IMR-90 (cell line): ENCODE measurements around the gene MGAT5B. TPM values are rescaled to one million over a fixed set of nuclear protein-coding genes. Genes with fewer than 3 reads are reported as not detected.

Source experiments
- ATAC-seq: fragments of 200-7000 bp; cut with Tn5 transposase; 2 replicates; pipeline ENCODE4 v1.9.1; 2020; ENCODE audit warnings: low read depth, mild to moderate bottlenecking, moderate library complexity
- BruUV-seq: library from RNA; stranded (reverse); fragments of 400-500 nt; replicated peaks from 2 replicates; lab custom pipeline; 2021; lab: Mats Ljungman, UMichigan
- CTCF ChIA-PET: fragments of 300-600 bp; formaldehyde crosslinking; extraction: SDS; loops from one replicate; lab custom pipeline; 2021; ENCODE audit warnings: antibody characterized with exemption; lab: Yijun Ruan, JAX
- POLR2A ChIA-PET: fragments of 300-600 bp; sonication (Branson Sonifier 250); formaldehyde crosslinking; loops from one replicate; lab custom pipeline; 2022; ENCODE audit warnings: antibody characterized with exemption; ENCODE audit not compliant: unreplicated experiment; lab: Charles Lee
- DNase-seq: peaks from one replicate; pipeline ENCODE4 v3.0.0; 2013
- H2AFZ ChIP-seq: replicated peaks from 2 replicates; pipeline ENCODE3; 2013; ENCODE audit warnings: low read length, mild to moderate bottlenecking; ENCODE audit not compliant: poor library complexity
- H2AK5ac ChIP-seq: 2 replicates; pipeline ENCODE4 v1.6.1; 2013; ENCODE audit warnings: low read depth, low read length, inconsistent platforms
- H2AK9ac ChIP-seq: replicated peaks from 2 replicates; pipeline ENCODE3; 2013; ENCODE audit warnings: mild to moderate bottlenecking, low read depth, low read length, moderate library complexity; ENCODE audit not compliant: poor library complexity
- H2BK120ac ChIP-seq: 2 replicates; pipeline ENCODE4 v1.6.1; 2013; ENCODE audit warnings: low read depth, low read length, inconsistent platforms
- H2BK15ac ChIP-seq: 3 replicates; pipeline ENCODE4 v1.6.1; 2013; ENCODE audit warnings: low read depth, low read length, inconsistent platforms
- H2BK20ac ChIP-seq: 2 replicates; pipeline ENCODE4 v1.6.1; 2013; ENCODE audit warnings: low read depth, mild to moderate bottlenecking, inconsistent platforms, low read length, moderate library complexity
- H2BK5ac ChIP-seq: 2 replicates; pipeline ENCODE4 v1.6.1; 2013; ENCODE audit warnings: mild to moderate bottlenecking, low read depth, low read length, inconsistent platforms; ENCODE audit not compliant: poor library complexity, severe bottlenecking
- H3K14ac ChIP-seq: replicated peaks from 2 replicates; pipeline ENCODE4 v1.6.1; 2013; ENCODE audit warnings: low read depth, low read length, inconsistent platforms
- H3K18ac ChIP-seq: 2 replicates; pipeline ENCODE4 v1.6.1; 2013; ENCODE audit warnings: low read depth, low read length, control low read depth
- H3K23ac ChIP-seq: 2 replicates; pipeline ENCODE4 v1.6.1; 2013; ENCODE audit warnings: low read depth, low read length, inconsistent platforms
- H3K27ac ChIP-seq: 2 replicates; pipeline ENCODE4 v1.5.1; 2013; ENCODE audit warnings: mild to moderate bottlenecking, control low read depth, low read length; ENCODE audit not compliant: insufficient read depth
- H3K27me3 ChIP-seq: 2 replicates; pipeline ENCODE4 v1.6.1; 2013; ENCODE audit warnings: low read length; ENCODE audit not compliant: control insufficient read depth, insufficient read depth
- H3K36me3 ChIP-seq: 2 replicates; pipeline ENCODE4 v1.6.1; 2013; ENCODE audit warnings: low read length, mixed read lengths; ENCODE audit not compliant: control insufficient read depth, insufficient read depth
- H3K4ac ChIP-seq: 2 replicates; pipeline ENCODE4 v1.6.1; 2013; ENCODE audit warnings: low read depth, low read length, inconsistent platforms
- H3K4me1 ChIP-seq: 2 replicates; pipeline ENCODE4 v1.6.1; 2013; ENCODE audit warnings: low read length, mixed read lengths; ENCODE audit not compliant: control insufficient read depth, insufficient read depth
- H3K4me2 ChIP-seq: 2 replicates; pipeline ENCODE4 v1.6.1; 2013; ENCODE audit warnings: low read depth, mild to moderate bottlenecking, control low read depth, low read length, moderate library complexity
- H3K4me3 ChIP-seq: 2 replicates; pipeline ENCODE4 v1.5.1; 2013; ENCODE audit warnings: low read depth, mild to moderate bottlenecking, control low read depth, low read length, moderate library complexity; ENCODE audit not compliant: insufficient read depth
- H3K56ac ChIP-seq: 2 replicates; pipeline ENCODE4 v1.6.1; 2013; ENCODE audit warnings: low read length, inconsistent platforms; ENCODE audit not compliant: insufficient read depth; ENCODE audit errors: extremely low read depth
- H3K79me1 ChIP-seq, 2 experiments: 2 replicates each; pipeline ENCODE4 v1.6.1; 2013; ENCODE audit warnings: low read length in 2 of 2, inconsistent platforms in 1 of 2, low read depth in 1 of 2
- H3K9ac ChIP-seq: 2 replicates; pipeline ENCODE4 v1.6.1; 2013; ENCODE audit warnings: low read depth, low read length, control low read depth
- H3K9me1 ChIP-seq: 2 replicates; pipeline ENCODE4 v1.6.1; 2013; ENCODE audit warnings: low read length, inconsistent platforms; ENCODE audit not compliant: insufficient read depth
- H3K9me3 ChIP-seq: 2 replicates; pipeline ENCODE4 v1.6.1; 2013; ENCODE audit warnings: low read length; ENCODE audit not compliant: control insufficient read depth, insufficient read depth
- H4K20me1 ChIP-seq: 2 replicates; pipeline ENCODE4 v1.6.1; 2013; ENCODE audit warnings: low read length, inconsistent platforms; ENCODE audit not compliant: insufficient read depth
- H4K5ac ChIP-seq: 2 replicates; pipeline ENCODE4 v1.6.1; 2013; ENCODE audit warnings: mild to moderate bottlenecking, low read depth, low read length, control low read depth
- H4K8ac ChIP-seq, 2 experiments: 2 replicates each; pipeline ENCODE4 v1.6.1; 2013; ENCODE audit warnings: low read depth in 2 of 2, low read length in 2 of 2, control low read depth in 1 of 2, inconsistent platforms in 1 of 2
- H4K91ac ChIP-seq: 2 replicates; pipeline ENCODE4 v1.6.1; 2013; ENCODE audit warnings: low read depth, low read length, inconsistent platforms; ENCODE audit not compliant: insufficient read depth
- BHLHE40 ChIP-seq: fragments of 150-350 bp; IDR thresholded peaks from 2 replicates; pipeline ENCODE4 v1.6.1; 2016; ENCODE audit warnings: mild to moderate bottlenecking, low read depth, low read length
- CEBPB ChIP-seq: IDR thresholded peaks from 2 replicates; pipeline ENCODE4 v1.6.1; 2012; ENCODE audit warnings: low read depth, low read length, improper control_type of control experiment
- CHD1 ChIP-seq: IDR thresholded peaks from 2 replicates; pipeline ENCODE4 v1.6.1; 2012; ENCODE audit warnings: low read depth, low read length, improper control_type of control experiment
- CTCF ChIP-seq: conservative IDR thresholded peaks from 2 replicates; pipeline ENCODE4 v1.5.1; 2012; ENCODE audit warnings: mild to moderate bottlenecking, low read depth, low read length, improper control_type of control experiment
- ELK1 ChIP-seq: fragments of 150-350 bp; IDR thresholded peaks from 2 replicates; pipeline ENCODE4 v1.6.1; 2016; ENCODE audit warnings: low read depth, mild to moderate bottlenecking, low read length, moderate library complexity, borderline replicate concordance
- FOS ChIP-seq: fragments of 150-350 bp; IDR thresholded peaks from 2 replicates; pipeline ENCODE4 v1.6.1; 2016; ENCODE audit warnings: low read depth, low read length
- MAFK ChIP-seq: IDR thresholded peaks from 2 replicates; pipeline ENCODE4 v1.6.1; 2012; ENCODE audit warnings: low read depth, low read length, improper control_type of control experiment
- MAZ ChIP-seq: IDR thresholded peaks from 2 replicates; pipeline ENCODE4 v1.6.1; 2012; ENCODE audit warnings: low read depth, mild to moderate bottlenecking, low read length, improper control_type of control experiment, moderate library complexity, borderline replicate concordance
- MXI1 ChIP-seq: IDR thresholded peaks from 2 replicates; pipeline ENCODE4 v1.6.1; 2012; ENCODE audit warnings: low read depth, mild to moderate bottlenecking, low read length, moderate library complexity, borderline replicate concordance
- NFE2L2 ChIP-seq: fragments of 150-350 bp; IDR thresholded peaks from 2 replicates; pipeline ENCODE4 v1.6.1; 2016; ENCODE audit warnings: low read depth, mild to moderate bottlenecking, low read length
- POLR2A ChIP-seq: IDR thresholded peaks from 2 replicates; pipeline ENCODE4 v1.6.1; 2012; ENCODE audit warnings: mild to moderate bottlenecking, low read depth, low read length
- RAD21 ChIP-seq: IDR thresholded peaks from 2 replicates; pipeline ENCODE4 v1.6.1; 2012; ENCODE audit warnings: low read length, improper control_type of control experiment
- RCOR1 ChIP-seq: IDR thresholded peaks from 2 replicates; pipeline ENCODE4 v1.6.1; 2012; ENCODE audit warnings: mild to moderate bottlenecking, low read length, improper control_type of control experiment; ENCODE audit not compliant: insufficient replicate concordance
- RFX5 ChIP-seq: IDR thresholded peaks from 2 replicates; pipeline ENCODE4 v1.8.0; 2012; ENCODE audit warnings: low read depth, mild to moderate bottlenecking, low read length, moderate library complexity
- SMC3 ChIP-seq: fragments of 150-350 bp; IDR thresholded peaks from 2 replicates; pipeline ENCODE4 v1.6.1; 2016; ENCODE audit warnings: low read depth, mild to moderate bottlenecking, antibody characterized with exemption, low read length, moderate library complexity
- USF2 ChIP-seq: fragments of 150-350 bp; IDR thresholded peaks from 2 replicates; pipeline ENCODE4 v1.6.1; 2017; ENCODE audit warnings: mild to moderate bottlenecking, antibody characterized with exemption, low read length, low read depth
- WGBS, 2 experiments: methylation state at CpG; one replicate each; pipeline versions ENCODE4 v1.1.5 to v1.1.7; 2013; ENCODE audit warnings: missing lambda C conversion rate in 2 of 2; ENCODE audit not compliant: insufficient read length in 1 of 2; ENCODE audit errors: extremely low coverage in 2 of 2; 5-methylcytosine and 5-hydroxymethylcytosine counted together
- dilution Hi-C: fragments of 300-500 bp; cut with HindIII; formaldehyde crosslinking; loops from one replicate; pipeline ENCODE4 v1.14.3; 2018; ENCODE audit warnings: low sequenced_read_pairs; ENCODE audit not compliant: unreplicated experiment
- in situ Hi-C: fragments of 300-500 bp; cut with MboI; formaldehyde crosslinking; loops from 3 replicates; pipeline ENCODE4 v1.14.3; 2019; ENCODE audit warnings: low sequenced_read_pairs, inconsistent platforms, mixed read lengths
- intact Hi-C: fragments of 100-400 bp; cut with micrococcal nuclease; formaldehyde crosslinking; loops from 2 replicates; pipeline ENCODE4 v1.10.0; 2022
- polyA plus RNA-seq, 3 experiments: library from polyadenylated mRNA; depleted of rRNA; stranded (reverse); fragments of >200 nt; gene quantifications; 2 replicates each; pipeline ENCODE4 v1.2.3, GENCODE V29; 2012; ENCODE audit warnings: low replicate concordance in 1 of 3
- total RNA-seq: library from RNA; depleted of rRNA; stranded (reverse); fragments of >200 nt; gene quantifications from 2 replicates; pipeline ENCODE4 v1.2.3, GENCODE V29; 2012

The MGAT5B gene
- total and polyA plus RNA-seq, 2 of the 4 experiments (the other 2 are of a cell fraction), result 0.54 to 2.0 TPM

GRCh38 chr17:76903631-76904030 lies 35.4 kb downstream of the MGAT5B start:
- Histone ChIP-seq H3K36me3 (no peaks in the 10 kb centered on the region), H2AK9ac (no peak overlapping the region), H3K4ac (no peak overlapping the region), H3K27me3 (peaks cover 4% of the 10 kb centered on the region; the same call in 1 of the 2 replicates), H2BK120ac (no peak overlapping the region), H3K79me1 (no peaks in the 10 kb centered on the region), H2BK20ac (no peak overlapping the region), H3K4me1 (no peaks in the 10 kb centered on the region), H2AK5ac (no peak overlapping the region), H3K4me2 (no peak overlapping the region), H4K91ac (no peak overlapping the region), H3K9me3 (no peaks in the 10 kb centered on the region; the same call in 1 of the 2 replicates), H2BK15ac (no peak overlapping the region), H3K14ac (no peak overlapping the region), H4K20me1 (no peaks in the 10 kb centered on the region), H2BK5ac (no peak overlapping the region), H3K18ac (no peak overlapping the region), H3K4me3 (no peak overlapping the region), H3K9ac (no peak overlapping the region), H4K5ac (no peak overlapping the region), H4K8ac (no peak overlapping the region), H3K56ac (no peak overlapping the region), H3K9me1 (no peaks in the 10 kb centered on the region), H3K23ac (no peak overlapping the region), H3K27ac (no peak overlapping the region), H2AFZ (no peak overlapping the region)
- no peak for DNase-seq
- WGBS, 2 experiments, result 55% methylated on average over 5 of the region's 9 CpGs; no CpG with 5 or more reads in 1 of the 2 experiments
- ATAC-seq, result no peak
- no TSS peak for BruUV-seq
- ChIA-PET POLR2A (no interaction called here), CTCF (no interaction called here)
- no peak for TF ChIP-seq CHD1
- no peak for TF ChIP-seq BHLHE40
- no peak for TF ChIP-seq FOS
- TF ChIP-seq CTCF, result no peak
- TF ChIP-seq SMC3, result no peak
- no peak for TF ChIP-seq RFX5
- no peak for TF ChIP-seq NFE2L2
- TF ChIP-seq MAZ, result no peak
- no peak for TF ChIP-seq RCOR1
- no peak for TF ChIP-seq CEBPB
- no peak for TF ChIP-seq MXI1
- TF ChIP-seq POLR2A, result no peak
- no peak for TF ChIP-seq MAFK
- no peak for TF ChIP-seq RAD21
- no peak for TF ChIP-seq ELK1
- TF ChIP-seq USF2, result no peak
- intact Hi-C loops, result no loop called here
- in situ Hi-C loops, result no loop called here
- dilution Hi-C loops, result no loop called here
